Stomach (tissue), 9 donors: ENCODE measurements around the gene MMP10. TPM values are rescaled to one million over a fixed set of nuclear protein-coding genes. Genes with fewer than 3 reads are reported as not detected.

ENCODE experiments used
- DNase-seq, 2 donors: peaks; one replicate each; pipeline versions ENCODE4 v3.0.0 to v3.0.0-alpha.2; 2013 to 2019
- H3K27ac ChIP-seq, 5 donors: fragments of 200-600 bp in 4 of 5; sonication (generic) in 4 of 5; one replicate each; pipeline ENCODE4 v1.5.1; 2013 to 2019; ENCODE audit warnings: mild to moderate bottlenecking in 1 of 5, moderate library complexity in 1 of 5
- H3K27me3 ChIP-seq, 3 donors: fragments of 200-600 bp; sonication (generic); one replicate each; pipeline ENCODE4 v1.5.1; 2017 to 2019; ENCODE audit warnings: mixed run types in 1 of 3
- H3K36me3 ChIP-seq, 4 donors: fragments of 200-600 bp; sonication (generic); 1 replicate in 3 of 4; 2 replicates in 1 of 4; pipeline ENCODE4 v1.5.1; 2016 to 2019
- H3K4me1 ChIP-seq, 4 donors: fragments of 200-600 bp; sonication (generic); one replicate each; pipeline ENCODE4 v1.5.1; 2016 to 2019
- H3K4me3 ChIP-seq, 4 donors: fragments of 200-600 bp; sonication (generic) in 3 of 4; one replicate each; pipeline ENCODE4 v1.5.1; 2016 to 2019; ENCODE audit warnings: mild to moderate bottlenecking in 1 of 4
- H3K9me3 ChIP-seq, 4 donors: fragments of 200-600 bp; sonication (generic); one replicate each; pipeline ENCODE4 v1.5.1; 2016 to 2019
- EP300 ChIP-seq: sonication (generic); formaldehyde crosslinking; IDR thresholded peaks from one replicate; pipeline ENCODE4 v1.6.1; 2017; ENCODE audit warnings: antibody characterized with exemption
- POLR2A ChIP-seq, 4 donors: fragments of 450-650 bp; IDR thresholded peaks; one replicate each; pipeline ENCODE4 v1.6.1; 2016; ENCODE audit warnings: antibody characterized with exemption in 4 of 4, control low read depth in 2 of 4, mild to moderate bottlenecking in 1 of 4, moderate library complexity in 1 of 4
- POLR2AphosphoS5 ChIP-seq, 3 donors: sonication (generic); formaldehyde crosslinking; IDR thresholded peaks; one replicate each; pipeline ENCODE4 v1.6.1; 2016; ENCODE audit warnings: antibody characterized with exemption in 3 of 3
- WGBS, 5 donors: extraction: QIAGEN DNeasy Blood & Tissue Kit in 3 of 5; methylation state at CpG; one replicate each; pipeline versions ENCODE4 v1.1.5 to v1.1.7; 2013 to 2018; 5-methylcytosine and 5-hydroxymethylcytosine counted together
- intact Hi-C: fragments of 100-400 bp; cut with DNase I; formaldehyde crosslinking; loops from one replicate; pipeline ENCODE4 v1.15.1; 2023; ENCODE audit warnings: low total_unique reads
- polyA plus RNA-seq, 3 donors: library from polyadenylated mRNA; stranded (reverse); fragments of 200-250 nt; gene quantifications; one replicate each; pipeline ENCODE4 v1.2.3, GENCODE V29; 2013
- total RNA-seq, 5 donors: library from RNA; depleted of rRNA; stranded (reverse); fragments of >200 nt; gene quantifications; one replicate each; pipeline versions ENCODE4 v1.1.0 to v1.2.3, GENCODE V29; 2014 to 2016
- TF ChIP-seq, protein P1 (sequence below), 7 experiments: fragments of 450-650 bp in 4 of 7; fragments of 200-600 bp in 3 of 7; sonication (generic) in 3 of 7; IDR thresholded peaks; one replicate each; pipeline ENCODE4 v1.5.1; 2016 to 2019; ENCODE audit warnings: antibody characterized with exemption in 7 of 7, control low read depth in 2 of 7, mild to moderate bottlenecking in 1 of 7
- donor health status: healthy with polysubstance abuse.
- donor health status: Bipolar disorder and iron deficiency.
- donor health status: healthy.

MMP10 gene
- total and polyA plus RNA-seq, 8 donors: 0.10 to 8.8 (median 0.92) TPM; not detected in 3

DNA sequence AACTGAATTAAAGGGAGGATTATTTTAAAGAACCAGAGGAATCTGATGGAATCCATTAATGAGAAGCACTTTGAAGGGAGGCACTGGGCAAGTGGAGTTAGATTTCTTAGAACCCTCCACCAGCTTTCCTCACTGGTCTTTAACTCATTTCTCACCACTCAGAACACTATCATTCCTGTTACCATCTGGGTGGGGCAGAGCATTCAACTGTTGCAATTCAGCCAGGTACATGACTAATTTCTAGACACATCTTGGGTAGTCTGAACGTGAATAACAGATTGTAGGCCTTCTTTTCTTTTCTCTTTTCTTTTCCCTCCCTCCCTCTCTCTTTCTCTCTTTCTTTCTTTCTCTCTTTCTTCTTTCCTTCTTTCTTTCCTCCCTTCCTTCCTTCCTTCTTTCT lies 33.1 kb upstream of the MMP10 start:
- intact Hi-C loops: no loop called here

GRCh38 chr11:102812188-102812587 lies 31.8 kb upstream of the MMP10 start:
- 83 to 94% (median 86%) methylated on average over 3 of the region's 3 CpGs for WGBS, 5 donors
- H3K27me3 ChIP-seq: peaks cover 0 to 4% (median 0%) of the 10 kb centered on the region in 3 donors
- TF ChIP-seq POLR2A (IDR thresholded peaks at IDR 0.05): no peak
- TF ChIP-seq, protein P1, sequence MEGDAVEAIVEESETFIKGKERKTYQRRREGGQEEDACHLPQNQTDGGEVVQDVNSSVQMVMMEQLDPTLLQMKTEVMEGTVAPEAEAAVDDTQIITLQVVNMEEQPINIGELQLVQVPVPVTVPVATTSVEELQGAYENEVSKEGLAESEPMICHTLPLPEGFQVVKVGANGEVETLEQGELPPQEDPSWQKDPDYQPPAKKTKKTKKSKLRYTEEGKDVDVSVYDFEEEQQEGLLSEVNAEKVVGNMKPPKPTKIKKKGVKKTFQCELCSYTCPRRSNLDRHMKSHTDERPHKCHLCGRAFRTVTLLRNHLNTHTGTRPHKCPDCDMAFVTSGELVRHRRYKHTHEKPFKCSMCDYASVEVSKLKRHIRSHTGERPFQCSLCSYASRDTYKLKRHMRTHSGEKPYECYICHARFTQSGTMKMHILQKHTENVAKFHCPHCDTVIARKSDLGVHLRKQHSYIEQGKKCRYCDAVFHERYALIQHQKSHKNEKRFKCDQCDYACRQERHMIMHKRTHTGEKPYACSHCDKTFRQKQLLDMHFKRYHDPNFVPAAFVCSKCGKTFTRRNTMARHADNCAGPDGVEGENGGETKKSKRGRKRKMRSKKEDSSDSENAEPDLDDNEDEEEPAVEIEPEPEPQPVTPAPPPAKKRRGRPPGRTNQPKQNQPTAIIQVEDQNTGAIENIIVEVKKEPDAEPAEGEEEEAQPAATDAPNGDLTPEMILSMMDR (IDR thresholded peaks at IDR 0.05): no peak
- TF ChIP-seq EP300: no peak
- intact Hi-C loops: no loop called here
- H3K27ac ChIP-seq: no peak overlapping the region
- no peaks in the 10 kb centered on the region for H3K36me3 ChIP-seq
- H3K4me3 ChIP-seq: no peak overlapping the region
- peaks cover 0 to 5% (median 0%) of the 10 kb centered on the region in 4 donors for H3K4me1 ChIP-seq
- no peaks in the 10 kb centered on the region for H3K9me3 ChIP-seq
- no peak for DNase-seq

More for the DNA sequence above, 33.1 kb upstream of the MMP10 start:
- H3K9me3 ChIP-seq: no peaks in the 10 kb centered on the region
- TF ChIP-seq POLR2A (IDR thresholded peaks at IDR 0.05): no peak
- TF ChIP-seq POLR2AphosphoS5 (IDR thresholded peaks at IDR 0.05): no peak
- TF ChIP-seq EP300: no peak
- TF ChIP-seq, protein P1 (IDR thresholded peaks at IDR 0.05): no peak
- no peaks in the 10 kb centered on the region for H3K36me3 ChIP-seq
- H3K27me3 ChIP-seq: no peaks in the 10 kb centered on the region
- no peak overlapping the region for H3K27ac ChIP-seq
- peaks cover 0 to 5% (median 0%) of the 10 kb centered on the region in 4 donors for H3K4me1 ChIP-seq
- no peak for DNase-seq
- no peak overlapping the region for H3K4me3 ChIP-seq
- 74 to 94% (median 89%) methylated on average over 1 of the region's 1 CpG for WGBS, 5 donors

DNA sequence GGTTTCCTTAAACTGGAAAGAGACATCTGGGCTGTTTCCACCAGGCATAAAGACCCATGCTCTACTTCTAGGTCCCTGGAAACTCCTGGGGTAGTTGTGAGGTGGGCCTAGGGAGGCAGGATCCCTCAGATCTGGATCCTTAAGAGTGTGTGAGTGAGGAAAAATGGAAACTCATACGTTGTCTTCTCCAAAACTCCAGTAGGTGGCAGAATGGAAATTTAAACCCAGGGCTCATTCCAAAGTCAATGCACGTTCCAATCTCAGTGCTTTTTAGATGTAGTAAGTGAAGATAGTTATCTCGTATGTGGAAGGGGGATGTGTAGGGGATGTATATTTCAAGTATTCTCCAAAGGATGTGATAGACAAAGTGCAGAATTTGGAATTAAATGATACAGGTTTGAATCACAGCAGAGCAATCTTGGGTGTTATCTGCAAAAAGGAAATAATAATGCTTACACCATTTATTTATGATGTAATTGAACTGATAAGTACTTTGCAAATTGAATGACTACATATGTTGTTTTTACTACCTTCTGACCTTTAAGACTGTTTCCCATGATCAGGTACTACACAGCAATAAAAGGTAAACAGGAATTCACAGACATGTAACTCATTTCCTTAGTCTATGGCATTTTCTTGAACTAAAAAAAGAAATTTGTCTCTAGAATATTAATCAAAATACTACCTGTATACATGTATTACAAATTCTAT lies 30.7 kb upstream of the MMP10 start:
- H3K9me3 ChIP-seq: no peaks in the 10 kb centered on the region
- 3 to 5% (median 4%) methylated on average over 3 of the region's 3 CpGs for WGBS, 5 donors
- no peak overlapping the region for H3K4me3 ChIP-seq
- intact Hi-C loops: no loop called here
- TF ChIP-seq, protein P1 (IDR thresholded peaks at IDR 0.05): peak in 4 of 7 experiments; percentile 25 to 48 (median 30)
- TF ChIP-seq POLR2AphosphoS5 (IDR thresholded peaks at IDR 0.05): no peak
- TF ChIP-seq POLR2A (IDR thresholded peaks at IDR 0.05): no peak
- TF ChIP-seq EP300: no peak
- H3K27ac ChIP-seq: no peak overlapping the region
- H3K36me3 ChIP-seq: no peaks in the 10 kb centered on the region
- no peak for DNase-seq
- peaks cover 0 to 5% (median 0%) of the 10 kb centered on the region in 4 donors for H3K4me1 ChIP-seq
- peaks cover 0 to 4% (median 0%) of the 10 kb centered on the region in 3 donors for H3K27me3 ChIP-seq

DNA sequence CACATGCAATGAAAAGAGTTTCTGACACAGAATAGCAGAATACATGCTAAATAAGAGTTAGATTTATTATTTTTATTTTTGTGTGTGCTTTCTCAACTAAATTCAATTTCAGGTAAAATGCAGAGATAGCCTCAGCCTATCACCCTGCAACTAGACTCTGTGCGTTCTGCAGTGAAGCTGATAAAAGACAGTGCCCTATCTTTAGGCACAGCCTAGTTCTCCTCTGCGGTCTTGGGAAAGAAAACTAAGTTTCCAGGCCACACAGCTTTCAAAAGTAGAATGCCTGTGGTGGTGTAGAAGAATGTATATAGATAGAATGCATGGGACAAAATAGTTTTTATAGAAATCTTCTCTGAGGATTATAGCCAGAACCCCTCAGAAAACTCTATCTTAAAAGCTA lies 29.5 kb upstream of the MMP10 start:
- 68 to 73% (median 69%) methylated on average over 2 of the region's 2 CpGs for whole genome bisulfite sequencing, 5 donors
- H3K27me3 ChIP-seq: peaks cover 0 to 4% (median 0%) of the 10 kb centered on the region in 3 donors
- H3K36me3 ChIP-seq: no peaks in the 10 kb centered on the region
- TF ChIP-seq POLR2A (IDR thresholded peaks at IDR 0.05) (no peak), EP300 (no peak), POLR2AphosphoS5 (IDR thresholded peaks at IDR 0.05) (no peak)
- TF ChIP-seq, protein P1 (IDR thresholded peaks at IDR 0.05): no peak
- no peak overlapping the region for H3K4me3 ChIP-seq
- DNase-seq: no peak
- peaks cover 0 to 5% (median 0%) of the 10 kb centered on the region in 4 donors for H3K4me1 ChIP-seq
- no peak overlapping the region for H3K27ac ChIP-seq
- intact Hi-C loops: no loop called here
- H3K9me3 ChIP-seq: no peaks in the 10 kb centered on the region
